Sigmoid colon (tissue), 7 donors: ENCODE results near the gene CTSD. TPM values are rescaled to one million over a fixed set of nuclear protein-coding genes. Genes with fewer than 3 reads are reported as not detected.

Experiments used
- DNase-seq: peaks from one replicate; pipeline ENCODE4 v3.0.0-alpha.2; 2019
- H3K27ac ChIP-seq, 4 donors: fragments of 200-600 bp; sonication (generic); one replicate each; pipeline ENCODE4 v1.5.1; 2016 to 2019; ENCODE audit warnings: mild to moderate bottlenecking in 1 of 4
- H3K27me3 ChIP-seq, 3 donors: fragments of 200-600 bp; sonication (generic); one replicate each; pipeline ENCODE4 v1.5.1; 2019; ENCODE audit warnings: mild to moderate bottlenecking in 1 of 3
- H3K36me3 ChIP-seq, 4 donors: fragments of 200-600 bp; sonication (generic); one replicate each; pipeline ENCODE4 v1.5.1; 2016 to 2019
- H3K4me1 ChIP-seq, 4 donors: fragments of 200-600 bp; sonication (generic); one replicate each; pipeline ENCODE4 v1.5.1; 2017 to 2019
- H3K4me3 ChIP-seq, 4 donors: fragments of 200-600 bp; sonication (generic); one replicate each; pipeline ENCODE4 v1.5.1; 2017 to 2019; ENCODE audit warnings: mild to moderate bottlenecking in 2 of 4, moderate library complexity in 1 of 4
- H3K9me3 ChIP-seq, 4 donors: fragments of 200-600 bp in 3 of 4; sonication (generic) in 3 of 4; one replicate each; pipeline versions ENCODE4 v1.5.1 to v1.6.1; 2013 to 2019
- CTCF ChIP-seq, 4 experiments: fragments of 450-650 bp in 3 of 4; fragments of 200-600 bp in 1 of 4; IDR thresholded peaks; one replicate each; pipeline ENCODE4 v1.5.1; 2016 to 2019; ENCODE audit warnings: antibody characterized with exemption in 4 of 4, mild to moderate bottlenecking in 3 of 4, moderate library complexity in 2 of 4
- EP300 ChIP-seq, 4 donors: sonication (generic); formaldehyde crosslinking; IDR thresholded peaks; one replicate each; pipeline ENCODE4 v1.6.1; 2017; ENCODE audit warnings: antibody characterized with exemption in 4 of 4
- POLR2A ChIP-seq, 2 donors: fragments of 450-650 bp; IDR thresholded peaks; one replicate each; pipeline ENCODE4 v1.6.1; 2016; ENCODE audit warnings: antibody characterized with exemption in 2 of 2, mild to moderate bottlenecking in 2 of 2, moderate library complexity in 2 of 2
- POLR2AphosphoS5 ChIP-seq, 4 donors: sonication (generic); formaldehyde crosslinking; IDR thresholded peaks; one replicate each; pipeline ENCODE4 v1.6.1; 2017; ENCODE audit warnings: antibody characterized with exemption in 4 of 4
- WGBS, 2 donors: extraction: QIAGEN DNeasy Blood & Tissue Kit; methylation state at CpG; one replicate each; pipeline ENCODE4 v1.1.7; 2013; 5-methylcytosine and 5-hydroxymethylcytosine counted together
- intact Hi-C: fragments of 100-400 bp; cut with DNase I; formaldehyde crosslinking; loops from one replicate; pipeline ENCODE4 v1.15.1; 2023
- polyA plus RNA-seq, 3 donors: library from polyadenylated mRNA; stranded (reverse); fragments of 200-250 nt; gene quantifications; one replicate each; pipeline ENCODE4 v1.2.3, GENCODE V29; 2013
- total RNA-seq, 4 donors: library from RNA; depleted of rRNA; stranded (reverse); fragments of >200 nt; gene quantifications; one replicate each; pipeline ENCODE4 v1.1.0, GENCODE V29; 2016
- donor health status: healthy with polysubstance abuse.
- donor health status: Bipolar disorder and iron deficiency.
- donor health status: healthy.

CTSD gene
- total and polyA plus RNA-seq, 7 donors, result 173 to 1,586 (median 222) TPM

DNA sequence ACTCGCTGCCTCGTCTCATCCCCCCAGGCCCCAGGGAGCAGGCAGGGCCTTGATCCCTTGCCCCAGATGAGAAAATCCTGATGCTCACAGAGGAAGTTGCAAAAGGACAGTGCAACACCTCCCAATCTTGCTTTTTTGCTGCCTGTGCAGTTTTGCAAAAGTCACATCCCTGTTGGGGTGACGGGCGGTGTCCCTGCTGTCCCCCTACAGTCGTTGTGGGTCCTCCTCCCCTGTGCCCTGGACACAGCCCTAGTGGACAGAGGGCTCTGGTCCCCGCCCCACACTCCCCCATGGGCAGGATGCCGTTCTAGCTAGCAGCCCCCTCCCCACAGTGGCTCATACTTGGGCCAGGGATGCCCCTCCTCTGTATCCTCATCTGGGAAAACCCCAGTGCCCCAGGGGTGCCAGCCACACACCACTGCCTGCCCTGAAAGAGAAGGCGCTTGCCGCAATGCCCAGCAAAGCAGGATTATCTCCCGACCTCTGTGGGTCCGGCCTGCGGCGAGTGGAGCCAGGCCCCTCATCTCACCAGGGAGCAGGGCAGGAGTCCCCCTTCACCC lies 18.4 kb upstream of the CTSD start:
- DNase-seq, result no peak
- no peaks in the 10 kb centered on the region for H3K9me3 ChIP-seq
- TF ChIP-seq POLR2A (IDR thresholded peaks at IDR 0.05) (no peak), CTCF (IDR thresholded peaks at IDR 0.05) (no peak), EP300 (IDR thresholded peaks at IDR 0.05) (no peak), POLR2AphosphoS5 (IDR thresholded peaks at IDR 0.05) (no peak)
- no peaks in the 10 kb centered on the region for H3K4me1 ChIP-seq
- H3K27me3 ChIP-seq, result peaks cover 0 to 3% (median 0%) of the 10 kb centered on the region in 3 donors
- 82 to 84% methylated on average over 13 of the region's 13 CpGs for WGBS, 2 donors
- intact Hi-C loops, result no loop called here
- no peaks in the 10 kb centered on the region for H3K36me3 ChIP-seq
- H3K27ac ChIP-seq, result no peak overlapping the region
- no peak overlapping the region for H3K4me3 ChIP-seq

DNA sequence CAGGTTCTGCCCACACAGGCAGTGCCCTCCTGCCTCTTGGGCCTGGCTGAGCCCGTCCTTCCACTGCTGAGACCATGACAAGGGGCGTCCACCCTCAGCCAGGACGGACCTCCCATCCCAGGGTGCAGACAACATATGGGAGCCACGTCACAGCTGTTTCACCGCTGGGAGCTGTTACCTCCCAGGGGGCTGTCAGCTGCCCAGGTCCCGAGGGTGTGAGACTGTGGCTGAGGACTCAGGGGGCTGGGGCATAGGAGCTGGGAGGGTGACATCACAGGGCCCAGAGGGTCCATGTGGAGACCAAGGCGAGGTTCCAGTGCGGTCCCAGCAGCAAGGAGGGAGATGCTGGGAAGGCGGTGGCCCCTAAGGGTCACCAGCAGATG lies 17.9 kb upstream of the CTSD start:
- H3K4me1 ChIP-seq, result no peaks in the 10 kb centered on the region
- intact Hi-C loops, result no loop called here
- no peaks in the 10 kb centered on the region for H3K36me3 ChIP-seq
- 72 to 82% methylated on average over 9 of the region's 9 CpGs for WGBS, 2 donors
- H3K9me3 ChIP-seq, result no peaks in the 10 kb centered on the region
- peaks cover 0 to 3% (median 0%) of the 10 kb centered on the region in 3 donors for H3K27me3 ChIP-seq
- TF ChIP-seq CTCF (IDR thresholded peaks at IDR 0.05) (no peak), EP300 (IDR thresholded peaks at IDR 0.05) (no peak), POLR2AphosphoS5 (IDR thresholded peaks at IDR 0.05) (no peak), POLR2A (IDR thresholded peaks at IDR 0.05) (no peak)
- DNase-seq, result no peak
- no peak overlapping the region for H3K27ac ChIP-seq
- H3K4me3 ChIP-seq, result no peak overlapping the region

GRCh38 chr11:1780700-1781592 lies 17.2 kb upstream of the CTSD start:
- intact Hi-C loops, result no loop called here
- Histone ChIP-seq H3K36me3 (no peaks in the 10 kb centered on the region), H3K4me3 (no peak overlapping the region), H3K9me3 (no peaks in the 10 kb centered on the region), H3K4me1 (no peaks in the 10 kb centered on the region), H3K27me3 (peaks cover 0 to 3% (median 0%) of the 10 kb centered on the region in 3 donors), H3K27ac (no peak overlapping the region)
- WGBS, 2 donors, result 66 to 72% methylated on average over 25 of the region's 25 CpGs
- DNase-seq, result peak; percentile 66
- TF ChIP-seq POLR2AphosphoS5 (IDR thresholded peaks at IDR 0.05), result no peak
- no peak for TF ChIP-seq POLR2A (IDR thresholded peaks at IDR 0.05)
- no peak for TF ChIP-seq EP300 (IDR thresholded peaks at IDR 0.05)
- no peak for TF ChIP-seq CTCF (IDR thresholded peaks at IDR 0.05)

DNA sequence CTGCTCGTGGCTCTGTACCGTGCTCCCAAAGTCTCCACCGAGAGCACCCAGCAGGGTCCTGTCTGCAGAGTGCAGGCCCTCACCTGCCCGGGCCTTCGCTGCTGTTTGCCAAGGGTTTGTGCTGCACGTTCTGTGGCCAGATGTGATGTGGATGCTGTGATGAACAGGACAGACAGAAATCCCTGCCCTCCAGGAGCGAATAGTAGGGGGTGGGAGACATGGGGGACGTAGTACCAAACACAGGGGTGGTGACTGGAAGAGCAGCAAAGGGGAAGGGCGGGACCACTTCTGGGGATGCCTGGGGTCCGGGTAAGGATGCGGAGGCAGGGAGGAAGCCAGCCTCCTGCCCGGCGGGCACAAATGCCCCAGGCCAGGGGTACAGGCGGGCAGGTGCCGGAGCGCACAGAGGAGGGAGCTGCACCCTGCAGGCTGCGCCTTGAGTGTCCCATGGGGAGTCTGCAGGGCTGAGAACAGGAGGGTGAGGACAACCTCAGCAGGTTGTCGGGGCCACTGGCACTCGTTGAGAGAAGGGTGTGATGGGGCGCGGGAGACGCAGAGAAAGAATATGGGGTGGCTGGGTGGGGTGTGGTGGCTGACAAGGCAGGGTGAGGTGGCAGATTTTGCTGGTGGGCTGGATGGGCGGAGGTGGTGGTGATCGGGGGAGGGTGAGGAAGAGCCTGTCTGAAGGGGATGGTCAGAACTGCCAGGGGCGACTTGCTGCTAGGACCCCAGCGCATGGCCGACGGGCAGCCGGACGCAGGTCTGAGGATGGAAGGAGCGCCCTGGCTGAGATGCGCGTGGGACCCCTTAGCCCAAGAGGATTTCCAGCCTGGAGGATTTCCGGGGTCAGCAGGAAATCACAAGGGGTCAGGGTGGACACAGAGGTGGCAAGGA lies 16.3 kb upstream of the CTSD start:
- intact Hi-C loops, result no loop called here
- H3K27ac ChIP-seq, result no peak overlapping the region
- peak; percentile 39 for DNase-seq

More for the DNA sequence above, 16.3 kb upstream of the CTSD start:
- no peak overlapping the region for H3K4me3 ChIP-seq
- H3K4me1 ChIP-seq, result no peaks in the 10 kb centered on the region
- WGBS, 2 donors, result 84 to 90% methylated on average over 34 of the region's 34 CpGs
- H3K36me3 ChIP-seq, result no peaks in the 10 kb centered on the region
- TF ChIP-seq POLR2A (IDR thresholded peaks at IDR 0.05) (no peak), POLR2AphosphoS5 (IDR thresholded peaks at IDR 0.05) (no peak), EP300 (IDR thresholded peaks at IDR 0.05) (no peak), CTCF (IDR thresholded peaks at IDR 0.05) (no peak)
- no peaks in the 10 kb centered on the region for H3K9me3 ChIP-seq
- H3K27me3 ChIP-seq, result peaks cover 0 to 3% (median 0%) of the 10 kb centered on the region in 3 donors
